ENCODE data around the gene PCNX2. TPM values are rescaled to one million over a fixed set of nuclear protein-coding genes. Genes with fewer than 3 reads are reported as not detected.

Gene PCNX2
- total RNA-seq, 2 donors from 2014 or later, result 8.4 to 23.2 TPM

DNA sequence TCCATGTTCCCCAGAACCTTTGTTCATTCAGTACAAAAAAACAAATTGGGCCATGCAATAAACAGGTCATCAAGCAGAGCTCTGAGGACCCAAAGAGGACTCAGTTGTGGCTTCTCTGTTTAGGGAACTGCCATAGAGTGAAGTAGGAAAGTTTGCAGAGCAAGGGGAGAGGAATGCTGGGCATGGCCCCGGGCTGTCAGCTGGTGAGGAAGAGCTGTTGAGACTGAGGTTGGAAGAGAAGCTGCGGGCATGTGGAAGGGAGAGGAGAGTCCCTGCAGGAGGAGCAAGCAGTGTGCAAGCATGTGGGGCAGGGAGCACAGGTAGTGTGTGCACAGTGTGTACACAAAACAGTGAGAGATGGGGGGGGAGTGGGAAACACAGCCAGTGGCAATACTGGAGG is 273.3 kb downstream of the PCNX2 start:
- no peak for DNase-seq (ENCODE audit: low spot score)
- no peak overlapping the region for H3K27ac ChIP-seq
- no peaks in the 10 kb centered on the region for H3K9me3 ChIP-seq
- H3K36me3 ChIP-seq, result no peaks in the 10 kb centered on the region
- peaks cover 2% of the 10 kb centered on the region for H3K4me1 ChIP-seq (replicated peaks)
- H3K27me3 ChIP-seq (replicated peaks; ENCODE audit: insufficient read depth), result no peaks in the 10 kb centered on the region
- TF ChIP-seq POLR2A (IDR thresholded peaks at IDR 0.05) (no peak), POLR2AphosphoS5 (IDR thresholded peaks at IDR 0.05) (no peak)
- TF ChIP-seq, protein P1, sequence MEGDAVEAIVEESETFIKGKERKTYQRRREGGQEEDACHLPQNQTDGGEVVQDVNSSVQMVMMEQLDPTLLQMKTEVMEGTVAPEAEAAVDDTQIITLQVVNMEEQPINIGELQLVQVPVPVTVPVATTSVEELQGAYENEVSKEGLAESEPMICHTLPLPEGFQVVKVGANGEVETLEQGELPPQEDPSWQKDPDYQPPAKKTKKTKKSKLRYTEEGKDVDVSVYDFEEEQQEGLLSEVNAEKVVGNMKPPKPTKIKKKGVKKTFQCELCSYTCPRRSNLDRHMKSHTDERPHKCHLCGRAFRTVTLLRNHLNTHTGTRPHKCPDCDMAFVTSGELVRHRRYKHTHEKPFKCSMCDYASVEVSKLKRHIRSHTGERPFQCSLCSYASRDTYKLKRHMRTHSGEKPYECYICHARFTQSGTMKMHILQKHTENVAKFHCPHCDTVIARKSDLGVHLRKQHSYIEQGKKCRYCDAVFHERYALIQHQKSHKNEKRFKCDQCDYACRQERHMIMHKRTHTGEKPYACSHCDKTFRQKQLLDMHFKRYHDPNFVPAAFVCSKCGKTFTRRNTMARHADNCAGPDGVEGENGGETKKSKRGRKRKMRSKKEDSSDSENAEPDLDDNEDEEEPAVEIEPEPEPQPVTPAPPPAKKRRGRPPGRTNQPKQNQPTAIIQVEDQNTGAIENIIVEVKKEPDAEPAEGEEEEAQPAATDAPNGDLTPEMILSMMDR (IDR thresholded peaks at IDR 0.05), result no peak
- WGBS, result 94% methylated on average over 2 of the region's 2 CpGs
- intact Hi-C loops (cut with DNase I), result no loop called here
- no peak overlapping the region for H3K4me3 ChIP-seq

DNA sequence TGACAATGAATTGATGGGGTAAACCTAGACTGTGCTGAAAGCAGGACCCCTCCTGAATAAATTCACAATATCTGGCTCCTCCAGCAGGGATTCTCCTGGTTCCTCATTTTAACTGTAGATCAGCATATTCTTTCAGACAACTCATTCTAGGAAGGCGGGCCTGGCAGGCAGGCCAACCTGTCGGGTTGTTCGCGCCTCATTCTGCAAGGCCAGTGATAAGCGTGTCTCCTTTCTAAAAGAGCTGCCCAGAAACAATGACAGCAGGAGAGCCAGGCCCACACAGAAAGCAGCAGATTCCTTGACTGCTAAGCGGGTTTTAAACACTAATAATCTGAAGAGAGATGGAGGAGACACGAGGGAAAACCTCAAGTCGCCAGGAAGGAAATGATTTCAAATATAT is 275.1 kb downstream of the PCNX2 start:
- intact Hi-C loops (cut with DNase I), result no loop called here
- no peak overlapping the region for H3K27ac ChIP-seq
- H3K27me3 ChIP-seq (replicated peaks; ENCODE audit: insufficient read depth), result no peaks in the 10 kb centered on the region
- no peak for DNase-seq (ENCODE audit: low spot score)
- WGBS, result 51% methylated on average over 8 of the region's 8 CpGs
- no peak for TF ChIP-seq POLR2A (IDR thresholded peaks at IDR 0.05)
- no peak for TF ChIP-seq POLR2AphosphoS5 (IDR thresholded peaks at IDR 0.05)
- TF ChIP-seq, protein P1 (IDR thresholded peaks at IDR 0.05), result no peak
- peaks cover 2% of the 10 kb centered on the region for H3K4me1 ChIP-seq (replicated peaks)
- no peaks in the 10 kb centered on the region for H3K36me3 ChIP-seq
- H3K9me3 ChIP-seq, result no peaks in the 10 kb centered on the region
- H3K4me3 ChIP-seq, result no peak overlapping the region

DNA sequence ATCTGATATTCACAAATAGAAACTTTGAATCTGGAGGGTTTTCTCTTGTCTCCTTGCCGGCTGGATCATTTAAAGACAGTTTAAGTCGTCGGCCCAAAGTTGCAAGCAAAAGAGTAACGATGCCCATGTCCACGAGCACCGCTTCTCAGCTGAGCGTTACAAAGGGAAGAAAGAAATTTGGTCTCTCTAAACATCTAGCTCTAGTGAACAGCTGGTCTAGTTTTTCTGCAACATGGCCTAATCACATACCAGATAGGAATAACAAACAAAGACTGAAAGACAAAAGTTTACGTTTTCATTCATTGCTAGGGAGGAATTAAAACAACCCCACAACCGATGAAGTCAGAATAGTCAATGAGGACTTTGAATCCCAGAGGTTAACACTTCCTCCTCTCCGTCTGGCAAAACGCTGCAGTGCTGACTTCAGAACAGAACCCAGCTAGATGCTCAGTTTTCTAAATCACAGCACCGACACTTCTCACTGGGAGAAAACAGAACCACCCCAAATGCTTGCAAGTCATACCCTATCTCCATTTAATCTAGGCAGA is 275.7 kb downstream of the PCNX2 start:
- Histone ChIP-seq H3K36me3 (no peaks in the 10 kb centered on the region), H3K4me3 (no peak overlapping the region), H3K27me3 (replicated peaks; ENCODE audit: insufficient read depth) (no peaks in the 10 kb centered on the region), H3K27ac (no peak overlapping the region), H3K9me3 (no peaks in the 10 kb centered on the region), H3K4me1 (replicated peaks) (peaks cover under 1% of the 10 kb centered on the region)
- DNase-seq (ENCODE audit: low spot score), result no peak
- intact Hi-C loops (cut with DNase I), result no loop called here
- WGBS, result 72% methylated on average over 12 of the region's 12 CpGs
- TF ChIP-seq, protein P1 (IDR thresholded peaks at IDR 0.05), result no peak
- TF ChIP-seq POLR2AphosphoS5 (IDR thresholded peaks at IDR 0.05) (no peak), POLR2A (IDR thresholded peaks at IDR 0.05) (no peak)

DNA sequence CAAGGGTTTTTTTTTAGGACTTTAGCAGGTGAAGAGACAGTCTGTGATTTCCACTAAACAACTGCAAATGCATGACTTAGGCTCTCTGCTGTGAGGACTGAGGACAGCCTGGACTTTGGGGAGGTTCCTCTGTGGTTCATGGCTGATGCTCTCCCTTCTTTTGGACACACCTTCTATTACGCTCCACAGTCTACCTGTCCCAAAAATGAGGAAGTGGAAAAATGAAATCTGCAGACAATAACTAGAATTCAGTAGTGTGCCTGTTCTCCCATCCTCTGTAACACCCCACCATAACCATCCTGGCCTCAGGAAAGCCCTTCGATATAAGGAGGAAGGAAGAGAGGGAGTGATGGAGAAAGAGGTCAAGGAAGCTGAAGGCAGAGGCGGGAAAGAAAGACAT is 276.4 kb downstream of the PCNX2 start:
- H3K4me1 ChIP-seq (replicated peaks), result no peaks in the 10 kb centered on the region

DNA sequence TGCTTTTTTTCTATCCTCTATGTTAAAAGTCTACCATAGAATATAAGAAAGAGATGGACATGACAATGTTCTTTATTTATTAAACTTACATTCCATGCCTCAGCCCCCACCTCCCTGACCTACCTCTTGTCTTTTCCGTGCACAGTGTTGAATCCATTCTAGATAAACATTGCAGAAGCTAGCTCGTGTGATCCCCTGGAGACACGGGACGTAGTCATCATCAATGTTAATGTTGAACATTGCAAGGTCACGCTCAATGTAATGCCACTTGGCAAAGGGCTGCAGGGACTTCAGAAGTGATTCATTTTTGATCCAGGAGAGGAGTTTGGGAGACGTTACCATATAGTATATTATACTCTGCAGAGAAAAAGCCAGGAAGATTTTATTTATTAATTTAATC is 278.7 kb downstream of the PCNX2 start:
- Histone ChIP-seq H3K27ac (no peak overlapping the region), H3K27me3 (replicated peaks; ENCODE audit: insufficient read depth) (no peaks in the 10 kb centered on the region), H3K36me3 (no peaks in the 10 kb centered on the region), H3K4me1 (replicated peaks) (no peaks in the 10 kb centered on the region), H3K9me3 (no peaks in the 10 kb centered on the region), H3K4me3 (no peak overlapping the region)
- DNase-seq (ENCODE audit: low spot score), result no peak
- intact Hi-C loops (cut with DNase I), result no loop called here
- 90% methylated on average over 6 of the region's 6 CpGs for WGBS
- TF ChIP-seq POLR2AphosphoS5 (IDR thresholded peaks at IDR 0.05) (no peak), POLR2A (IDR thresholded peaks at IDR 0.05) (no peak)
- TF ChIP-seq, protein P1 (IDR thresholded peaks at IDR 0.05), result no peak

More for the DNA sequence above, 276.4 kb downstream of the PCNX2 start:
- Histone ChIP-seq H3K27me3 (replicated peaks; ENCODE audit: insufficient read depth) (no peaks in the 10 kb centered on the region), H3K27ac (no peak overlapping the region), H3K4me3 (no peak overlapping the region), H3K9me3 (no peaks in the 10 kb centered on the region), H3K36me3 (no peaks in the 10 kb centered on the region)
- DNase-seq (ENCODE audit: low spot score), result no peak
- intact Hi-C loops (cut with DNase I), result no loop called here
- TF ChIP-seq, protein P1 (IDR thresholded peaks at IDR 0.05), result no peak
- TF ChIP-seq POLR2AphosphoS5 (IDR thresholded peaks at IDR 0.05), result no peak
- no peak for TF ChIP-seq POLR2A (IDR thresholded peaks at IDR 0.05)
- 97% methylated on average over 3 of the region's 3 CpGs for WGBS

All from prostate gland (tissue), 2 donors.